HG02938 (cell line): ENCODE results near the gene FLOT2.
"Not testable (repeated sequence)": the region's sequence is repeated elsewhere in the genome, so short reads cannot be mapped to it uniquely, and the experiment has no call there.

Experiments used
- ATAC-seq: cut with Tn5 transposase; IDR thresholded peaks from one replicate; pipeline ENCODE4 v1.9.1; 2021; ENCODE audit warnings: mild to moderate bottlenecking, moderate library complexity; ENCODE audit not compliant: unreplicated experiment

FLOT2 gene

DNA sequence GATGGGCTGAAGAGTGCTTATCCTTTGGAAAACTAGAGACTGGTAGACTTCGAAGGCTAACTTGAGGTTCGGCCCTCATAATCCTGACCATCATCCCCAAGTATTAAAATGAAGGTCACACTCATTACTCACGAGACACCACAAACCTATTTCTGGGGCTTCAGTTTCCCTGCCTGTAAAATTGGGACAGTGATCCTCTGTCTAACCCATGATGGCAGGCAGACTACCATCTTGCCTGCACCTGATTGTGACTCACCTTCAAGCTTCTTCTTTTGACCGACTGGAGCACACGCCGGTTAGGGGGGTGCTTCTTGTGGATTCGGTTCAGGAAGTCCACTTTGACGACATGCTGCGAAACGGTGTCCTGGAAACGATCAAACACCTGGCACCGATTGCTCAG, 19.5 kb upstream of the FLOT2 start:
- ATAC-seq, result no peak

DNA sequence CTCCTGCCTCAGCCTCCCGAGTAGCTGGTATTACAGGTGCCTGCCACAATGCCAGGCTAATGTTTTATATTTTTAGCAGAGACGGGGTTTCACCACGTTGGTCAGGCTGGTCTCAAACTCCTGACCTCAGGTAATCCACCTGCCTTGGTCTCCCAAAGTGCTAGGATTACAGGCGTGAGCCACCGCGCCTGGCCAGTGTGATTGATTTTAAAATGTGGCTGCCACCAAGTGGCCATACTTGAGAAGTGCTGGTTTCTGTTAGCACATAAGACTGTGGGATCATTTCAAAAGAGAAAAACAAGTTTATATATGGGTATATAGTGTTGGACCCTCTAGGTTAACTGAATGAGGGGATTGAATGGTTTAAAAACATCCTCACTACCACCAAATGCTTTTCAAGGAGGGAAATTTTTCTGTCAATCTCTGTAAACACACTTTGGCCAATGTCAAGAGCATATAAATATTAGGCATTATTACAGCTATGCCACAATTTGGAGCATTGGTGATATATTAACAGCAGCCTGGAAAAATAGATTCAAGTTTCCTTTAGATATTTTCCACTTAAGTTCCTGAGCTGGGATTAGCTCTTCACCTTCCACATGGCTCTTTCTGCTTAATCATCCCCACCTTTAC, 18.9 kb upstream of the FLOT2 start:
- no peak for ATAC-seq

DNA sequence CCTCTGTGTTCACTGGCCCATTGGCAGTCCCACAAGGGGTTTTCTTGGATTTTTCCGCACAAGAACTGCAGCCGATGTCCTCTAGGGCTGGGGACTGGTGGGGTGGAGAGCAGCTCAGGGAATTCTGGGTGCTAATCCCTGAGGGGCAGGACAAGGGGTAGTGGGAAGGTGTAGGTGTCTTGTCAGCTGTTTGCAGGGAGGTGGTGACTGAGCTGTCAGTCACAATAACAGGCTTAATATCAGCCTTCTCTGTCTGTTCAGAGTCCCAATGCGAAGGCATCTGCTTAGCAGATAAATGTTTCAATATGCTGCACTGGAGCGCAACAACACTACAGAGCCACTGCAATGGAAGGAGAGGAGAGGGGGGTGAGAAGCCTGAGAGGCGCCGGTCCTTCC, 15.4 kb upstream of the FLOT2 start:
- no peak for ATAC-seq

DNA sequence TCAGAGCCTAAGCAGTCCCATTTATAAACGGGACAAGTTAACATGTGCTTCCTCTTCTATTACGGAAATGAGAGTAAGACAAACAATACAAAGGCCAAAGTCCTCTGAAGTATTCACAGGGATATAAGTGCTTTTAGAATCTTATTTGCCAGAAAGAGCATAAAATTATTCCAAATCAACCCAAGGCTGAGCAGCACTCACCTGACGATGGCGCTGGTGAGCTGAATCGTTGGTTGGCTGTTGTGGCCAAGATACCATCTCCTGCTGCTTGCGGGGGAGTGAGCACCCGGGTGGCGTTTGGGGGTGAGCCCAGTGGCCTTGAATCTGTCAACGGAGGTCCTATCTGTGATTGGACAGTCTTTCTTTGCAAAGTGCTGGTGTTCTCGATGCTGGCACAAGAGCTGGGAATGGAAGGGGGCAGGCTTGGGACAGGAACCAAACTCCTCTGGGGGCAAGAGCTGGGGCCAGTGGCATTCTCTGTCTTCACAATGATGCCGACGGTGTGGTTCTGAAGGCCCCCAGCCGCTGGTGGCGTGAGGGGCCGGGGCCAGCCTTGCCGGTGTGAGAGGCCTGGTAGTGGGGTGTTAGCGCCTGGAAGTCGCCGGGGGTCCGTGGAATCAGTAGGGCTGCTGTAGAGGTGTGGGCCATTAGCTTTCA, 14.9 kb upstream of the FLOT2 start:
- ATAC-seq, result no peak

DNA sequence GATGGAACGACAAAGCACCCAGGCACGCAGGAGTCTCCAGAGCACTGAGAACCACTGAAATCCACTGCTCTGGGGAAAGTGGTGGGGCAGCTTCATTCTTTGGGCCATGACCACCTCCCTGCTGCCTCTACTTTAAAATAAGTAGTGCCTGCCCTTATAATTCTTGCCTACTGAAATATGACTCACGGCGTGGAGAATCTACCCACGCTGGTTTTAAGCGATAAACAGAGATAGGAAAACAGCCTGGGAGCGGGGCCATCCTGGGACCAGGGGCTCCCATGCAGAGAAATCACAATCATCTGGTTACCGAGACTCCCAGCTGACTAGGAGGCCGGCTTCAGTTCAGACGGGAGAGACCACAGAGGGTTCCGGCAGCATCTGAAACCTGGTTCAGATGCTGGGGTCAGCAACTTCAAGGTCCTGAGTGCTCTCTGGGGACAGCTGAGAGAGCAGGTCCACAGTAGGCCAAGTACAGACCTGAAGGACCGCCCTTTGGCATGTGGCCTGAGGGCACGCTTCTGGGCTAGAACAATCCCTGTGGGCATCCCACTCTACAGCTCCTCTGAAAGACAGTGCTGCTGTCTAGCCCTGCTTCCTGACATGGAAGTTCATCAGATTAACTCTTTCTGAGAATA, 14.0 kb upstream of the FLOT2 start:
- ATAC-seq, result no peak

DNA sequence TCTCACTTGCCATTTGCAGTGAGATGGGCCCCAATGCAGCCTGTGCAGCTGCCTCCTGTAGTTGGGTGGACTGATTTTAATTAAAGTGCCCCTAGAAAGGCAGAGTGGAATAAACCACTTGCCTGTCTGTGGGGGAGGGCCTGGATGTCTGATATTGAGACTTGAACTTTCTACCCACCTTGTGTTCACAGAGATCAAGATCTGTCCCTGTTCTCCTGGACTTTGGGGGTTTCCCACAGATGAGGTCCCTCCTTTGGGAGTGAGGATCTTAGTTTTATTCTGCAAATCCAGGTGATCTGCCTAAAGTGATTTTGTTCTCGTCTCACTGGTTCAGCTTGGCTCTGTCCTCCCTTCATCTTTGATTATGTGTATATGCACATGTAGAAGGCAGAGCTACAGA, 13.0 kb upstream of the FLOT2 start:
- no peak for ATAC-seq

DNA sequence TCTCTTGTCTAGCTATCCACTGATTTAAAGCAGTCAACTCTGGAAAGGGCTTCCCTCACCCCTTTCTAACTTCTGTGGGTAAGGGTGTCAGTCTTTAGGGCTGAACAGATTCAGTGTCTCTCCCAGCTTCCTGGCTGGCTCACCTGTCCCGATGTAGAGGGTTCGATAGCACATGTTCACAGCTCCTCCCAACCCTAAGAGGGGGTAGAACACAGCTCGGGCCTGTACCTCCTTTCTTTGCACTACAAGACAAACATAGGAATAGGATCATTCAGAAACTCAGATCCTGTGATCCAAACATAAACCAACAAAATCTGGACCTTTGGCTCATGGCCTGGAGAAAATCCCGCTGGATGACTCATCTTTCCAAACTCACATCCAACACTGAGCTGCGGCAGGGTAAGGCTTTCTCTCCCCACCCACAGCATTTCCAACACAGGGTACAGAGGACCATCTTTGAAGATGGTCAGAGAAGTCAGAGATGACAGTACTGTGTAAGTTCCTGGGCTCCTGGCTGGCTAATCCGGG, 11.2 kb upstream of the FLOT2 start:
- no peak for ATAC-seq

DNA sequence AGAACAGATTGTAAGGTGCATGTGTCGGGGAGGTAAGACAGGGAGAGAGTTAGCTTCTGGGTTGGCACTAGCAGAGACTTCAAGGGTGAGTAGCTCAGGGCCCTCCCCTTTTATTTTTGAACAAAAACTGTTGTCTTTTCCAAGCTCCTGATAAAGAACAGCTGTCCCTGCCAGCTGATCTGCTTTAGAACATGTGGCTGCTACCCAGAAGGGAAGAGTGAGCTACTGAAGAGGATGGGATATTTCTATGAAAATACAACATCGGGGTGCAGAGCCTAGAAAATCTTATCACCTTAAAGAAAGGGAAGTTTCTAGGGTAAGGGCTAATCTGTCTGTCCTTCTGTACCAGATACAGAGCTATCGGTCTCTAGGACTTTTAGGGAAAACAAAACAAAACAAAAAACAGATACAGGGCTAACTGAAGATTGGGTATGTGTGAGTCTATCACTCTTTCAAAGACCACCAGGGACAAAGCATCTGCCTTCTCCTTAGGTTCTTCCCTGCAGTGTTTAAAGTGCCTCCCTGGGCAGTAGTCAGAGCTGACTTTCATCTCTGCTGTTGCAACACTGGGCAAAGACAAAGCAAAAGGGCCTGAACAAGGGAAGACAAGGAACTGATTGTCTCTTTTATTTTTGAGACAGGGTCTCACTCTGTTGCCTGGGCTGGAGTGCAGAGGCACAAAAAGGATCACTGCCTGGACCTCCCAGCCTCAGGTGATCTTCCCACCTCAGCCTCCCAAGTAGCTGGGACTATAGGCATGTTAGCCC, 10.4 kb upstream of the FLOT2 start:
- ATAC-seq, result no peak

DNA sequence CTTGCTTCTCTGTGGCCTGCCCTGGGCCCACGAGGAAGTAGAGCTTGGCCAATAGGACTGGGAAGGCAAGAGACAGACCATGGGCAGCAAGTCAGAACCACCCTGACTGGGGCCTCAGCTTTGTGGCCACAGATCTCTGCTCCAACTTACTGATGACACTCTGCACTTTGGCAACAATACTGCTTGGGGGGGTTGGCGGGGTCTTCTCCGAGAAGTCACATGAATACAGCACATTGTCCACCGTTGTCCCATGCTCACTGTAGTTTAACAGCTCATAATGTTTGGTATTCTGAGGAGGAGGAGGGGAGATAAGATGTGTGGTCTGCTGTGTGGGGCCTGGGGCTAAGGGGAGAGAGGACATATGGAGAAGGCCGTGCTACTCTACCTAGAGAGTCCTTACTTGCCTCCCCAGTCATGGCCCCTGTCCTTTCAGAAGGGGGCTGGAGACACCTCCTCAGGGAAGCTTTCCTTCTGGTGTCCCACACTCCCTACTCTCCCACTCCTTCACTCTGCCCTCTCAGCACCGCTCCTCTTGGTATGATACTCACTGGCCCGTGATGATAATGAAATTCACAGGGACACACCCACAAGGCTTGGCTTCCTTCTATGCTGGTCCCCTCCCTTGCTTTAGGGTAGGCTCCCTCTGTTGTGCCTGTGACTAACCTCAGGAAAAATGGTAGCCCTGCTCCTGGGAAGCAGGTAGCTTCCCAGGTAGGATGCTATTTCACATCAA, 9.3 kb upstream of the FLOT2 start:
- ATAC-seq, result no peak

DNA sequence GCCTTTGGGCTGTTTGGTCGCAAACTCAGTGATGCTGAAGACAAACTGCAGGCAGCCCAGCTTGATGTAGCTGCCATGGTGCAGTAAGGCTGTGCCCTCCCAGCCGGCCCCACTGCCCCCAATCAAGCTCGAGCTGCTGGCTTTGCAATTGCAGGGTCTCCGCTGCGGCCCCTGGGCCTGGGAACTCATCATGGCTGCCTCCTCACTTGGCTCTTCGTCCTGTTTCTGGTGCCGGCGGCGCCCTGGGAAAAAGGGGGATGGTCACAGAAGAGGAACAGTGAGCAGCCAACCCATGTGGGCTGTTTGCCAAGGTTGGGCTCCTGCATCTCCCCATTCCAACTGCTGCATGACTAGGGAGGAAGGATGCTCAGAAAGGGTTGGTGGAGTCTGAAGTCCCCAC, 8.7 kb upstream of the FLOT2 start:
- ATAC-seq, result no peak

DNA sequence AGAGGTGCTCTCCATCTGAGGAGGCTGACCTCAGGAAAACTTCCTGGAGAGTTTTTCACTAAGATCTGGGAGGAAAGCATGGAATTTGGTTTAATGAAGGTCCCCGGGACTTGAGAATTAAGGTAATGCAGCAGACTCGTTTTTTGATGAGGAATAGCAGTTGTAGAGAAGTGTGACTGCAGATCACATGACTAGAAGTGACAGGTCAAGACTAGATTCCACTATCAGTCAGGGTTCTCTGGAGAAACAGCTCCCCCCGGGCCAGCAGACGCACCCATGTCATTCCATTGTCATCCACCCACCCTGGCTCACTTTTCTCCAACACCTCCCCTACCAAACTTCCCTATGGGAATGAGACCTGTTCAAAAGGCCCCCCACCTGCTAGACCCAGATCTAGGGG, 7.3 kb upstream of the FLOT2 start:
- no peak for ATAC-seq

DNA sequence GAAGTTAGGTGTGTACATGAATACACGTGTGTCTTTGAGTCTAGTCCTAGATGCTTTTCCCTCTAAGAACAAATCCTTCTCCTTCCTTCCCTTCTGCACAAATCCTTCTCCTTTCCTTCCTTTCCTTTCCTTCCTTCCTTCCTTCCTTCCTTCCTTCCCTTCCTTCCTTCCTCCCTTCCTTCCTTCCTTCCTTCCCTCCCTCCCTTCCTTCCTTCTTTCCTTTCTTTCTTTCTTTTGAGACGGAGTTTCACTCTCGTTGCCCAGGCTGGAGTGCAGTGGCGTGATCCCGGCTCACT, 6.0 kb upstream of the FLOT2 start:
- not testable (repeated sequence) for ATAC-seq

DNA sequence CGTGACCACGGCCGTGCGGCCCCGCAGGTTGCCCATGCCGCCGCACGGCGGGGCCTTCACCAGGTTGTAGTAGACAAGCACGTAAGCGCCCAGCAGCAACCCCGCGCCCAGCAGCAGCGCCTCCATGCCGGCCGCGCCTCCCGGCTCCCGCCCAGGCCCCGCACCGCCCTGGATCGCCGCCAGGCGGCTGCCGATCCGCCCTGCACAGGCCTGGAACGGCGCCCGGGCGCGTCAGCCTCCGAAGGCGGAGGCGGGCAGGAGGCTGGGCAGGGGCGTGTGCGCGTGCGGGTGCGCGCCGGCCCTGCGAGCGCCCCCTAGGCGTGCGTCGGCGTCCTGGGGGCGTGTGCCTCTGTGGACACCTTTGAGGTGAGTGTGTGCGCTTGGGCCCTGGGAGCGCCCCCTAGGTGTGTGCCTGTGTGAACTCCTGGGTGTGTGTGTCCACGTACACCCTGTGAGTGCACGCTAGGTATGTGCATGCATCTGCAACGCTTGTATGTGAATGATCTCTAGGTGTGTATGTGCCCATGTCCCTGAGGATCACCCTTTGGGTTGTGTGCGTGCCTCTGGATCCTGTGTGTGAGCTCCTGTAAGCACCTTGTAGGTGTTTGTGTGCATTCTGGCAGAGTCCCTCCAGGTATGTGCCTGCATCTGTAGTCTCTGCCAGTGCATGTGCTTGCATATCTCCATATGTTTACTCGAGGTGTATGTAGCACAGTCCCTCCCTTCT, 5.4 kb upstream of the FLOT2 start, which contains the start of gene DHRS13:
Gene DHRS13, minus strand, starts transcription at position 261 of the 727 bp plus-strand sequence. Its CDS starts 135 bp downstream, at position 126.
- ATAC-seq, result peak; percentile 74

DNA sequence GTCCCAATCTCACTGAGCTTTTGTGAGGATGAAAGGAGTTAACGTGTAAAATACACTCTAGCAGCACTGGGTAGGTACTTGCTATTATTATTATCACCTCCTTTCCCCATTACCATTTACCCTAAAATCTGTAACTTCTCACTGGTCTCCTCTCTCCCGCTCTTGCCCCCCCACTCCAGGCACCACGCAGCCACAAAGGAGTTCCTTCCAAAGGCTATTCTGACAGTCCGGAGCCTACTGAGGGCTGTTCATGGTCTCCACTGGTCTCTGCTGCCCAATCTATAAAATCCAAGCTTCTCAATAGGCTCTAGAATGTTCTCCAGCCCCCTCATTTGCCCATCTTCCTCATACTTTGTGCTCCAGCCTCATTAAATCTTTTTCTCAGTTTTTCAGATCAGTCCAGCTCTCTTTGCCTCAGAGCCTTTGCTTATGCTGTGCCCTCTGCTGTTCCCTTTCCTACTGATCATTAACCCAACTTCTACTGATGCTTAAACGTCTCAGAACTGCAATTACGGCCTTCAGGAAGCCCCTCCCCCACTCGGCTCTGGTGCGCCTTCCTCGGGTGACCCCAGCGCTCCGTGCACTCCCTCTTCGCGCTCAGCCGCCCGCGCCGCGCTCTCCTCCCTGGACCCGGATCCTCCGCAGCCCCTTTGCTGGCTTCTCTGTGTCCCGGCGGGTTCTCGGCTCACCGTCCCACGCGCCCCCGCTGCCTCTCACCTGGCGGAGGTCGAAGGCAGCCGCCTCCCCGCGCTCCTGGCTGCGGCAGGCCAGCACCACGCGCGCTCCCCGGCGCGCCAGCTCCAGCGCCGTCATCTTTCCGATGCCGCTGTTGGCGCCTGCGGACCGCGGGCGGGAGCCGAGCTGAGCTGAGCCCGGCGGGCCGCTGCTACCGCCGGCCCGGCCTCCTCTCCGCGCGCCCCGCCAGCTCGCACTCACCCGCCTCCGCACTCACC, 4.6 kb upstream of the FLOT2 start:
- ATAC-seq, result peak; percentile 29

DNA sequence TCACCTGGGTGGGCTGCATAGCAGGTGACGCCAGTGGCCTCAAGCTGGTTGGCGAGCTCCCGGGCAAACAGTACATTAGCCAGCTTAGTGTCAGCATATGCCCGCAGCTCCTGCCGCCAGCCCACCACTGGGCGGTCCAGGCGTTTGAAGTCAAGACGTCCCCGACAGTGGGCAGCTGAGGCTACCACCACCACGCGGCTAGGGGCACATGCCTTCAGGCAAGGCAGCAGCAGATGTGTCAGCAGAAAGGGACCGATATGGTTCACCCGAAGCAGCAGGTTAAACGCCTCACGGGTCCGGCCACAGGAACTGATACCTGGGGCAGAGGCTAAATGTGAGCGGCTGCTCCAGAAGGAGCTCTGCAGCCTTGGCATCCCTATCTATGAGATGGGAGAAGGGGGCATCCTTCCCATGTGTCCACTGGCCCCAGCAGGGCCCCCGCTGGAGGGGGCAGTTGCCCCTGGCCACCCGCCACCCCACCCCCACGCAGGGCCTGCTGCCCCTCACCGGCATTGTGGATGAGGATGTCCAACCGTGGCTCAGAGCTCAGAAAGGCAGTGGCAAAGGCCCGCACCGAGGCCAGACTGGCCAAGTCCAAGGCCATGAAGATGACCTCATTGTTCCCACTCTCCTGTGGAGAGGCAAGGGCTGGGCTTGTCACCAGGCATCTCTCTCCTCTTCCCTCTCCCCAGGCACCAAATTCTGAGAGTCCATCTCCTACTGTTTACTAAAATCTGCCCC, 3.6 kb upstream of the FLOT2 start:
- ATAC-seq, result no peak

DNA sequence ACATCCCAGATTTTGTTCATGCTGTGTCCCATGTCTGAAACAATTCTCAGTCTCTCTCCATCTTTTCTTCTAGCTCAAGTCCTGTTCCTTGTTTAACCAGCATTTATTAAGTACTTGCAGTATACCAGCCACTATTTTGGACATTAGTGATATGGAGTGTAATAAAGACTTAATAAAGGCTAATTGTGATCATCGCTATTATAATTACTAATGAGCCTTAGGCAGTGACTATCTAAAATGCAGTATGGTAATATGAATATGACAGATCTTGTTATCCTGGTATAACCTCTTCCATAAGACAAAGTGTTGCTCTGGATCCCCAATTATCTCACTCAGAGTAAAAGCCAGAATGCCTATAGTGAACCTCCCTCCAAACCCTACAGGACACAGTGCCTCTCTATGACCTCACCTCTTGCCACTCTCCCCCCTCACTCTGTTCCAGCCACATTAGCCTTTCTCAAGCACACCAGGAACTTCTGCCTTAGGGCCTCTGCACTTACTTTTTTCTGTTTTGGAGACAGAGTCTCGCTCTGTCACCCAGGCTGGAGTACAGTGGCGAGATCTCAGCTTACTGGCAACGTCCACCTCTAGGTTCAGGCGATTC, 1.8 kb upstream of the FLOT2 start:
- no peak for ATAC-seq

DNA sequence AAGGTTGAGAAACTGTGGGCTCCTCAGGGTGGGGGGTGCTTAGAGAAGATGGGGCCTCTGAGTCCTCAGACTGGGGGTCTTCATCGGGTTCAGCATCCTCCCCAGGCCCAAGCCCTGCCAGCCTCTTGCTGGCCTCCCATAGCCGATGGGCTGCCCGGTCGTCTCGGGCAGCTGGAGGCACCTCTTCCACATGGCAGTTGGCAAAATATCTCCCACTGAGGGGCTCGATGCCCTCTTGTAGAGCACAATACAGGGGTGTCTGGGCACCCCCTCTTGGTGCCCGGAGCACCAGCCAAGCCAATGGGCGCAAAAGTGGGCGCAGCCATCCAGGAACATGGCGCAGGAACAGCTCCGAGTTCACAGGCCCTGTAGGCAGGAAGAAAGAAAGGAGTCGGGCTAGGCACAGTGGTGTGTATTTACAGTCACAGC, 1.0 kb upstream of the FLOT2 start:
- no peak for ATAC-seq
